ENCODE results near the gene DCTN3.

Gene DCTN3

GRCh38 chr9:34638138-34638445, 17.8 kb upstream of the DCTN3 start:
- TF ChIP-seq CTCF (conservative IDR thresholded peaks at IDR 0.05; ENCODE audit: low read depth) = no peak
- DNase-seq (ENCODE audit: low spot score) = no peak
- ChIA-PET POLR2A (ENCODE audit: low non-redundant PET) (interaction anchor here (0.6 to 1.3 kb wide), 2 partner anchors 9 to 14 kb away, joined by 3 to 5 read pairs; partner anchors contain the start of genes GALT and IL11RA), CTCF (interaction anchor here (0.6 to 1.4 kb wide), 4 partner anchors 9 to 441 kb away, joined by 3 to 7 read pairs (median 4); partner anchors contain the start of genes FANCG and GALT)
- H3K27ac ChIP-seq = peak overlapping the region; percentile 79

GRCh38 chr9:34637356-34638137, 17.3 kb upstream of the DCTN3 start, which contains the start of gene SIGMAR1:
TSS of gene SIGMAR1 (minus strand) at chr9:34637787. CDS start at chr9:34637697, 90 bp downstream.
- peak within 1 kb of the TSS; percentile 79 for H3K27ac ChIP-seq
- peak; percentile 98 for DNase-seq (ENCODE audit: low spot score)
- TF ChIP-seq CTCF (conservative IDR thresholded peaks at IDR 0.05; ENCODE audit: low read depth) = no peak
- ChIA-PET POLR2A (ENCODE audit: low non-redundant PET) (interaction anchor here (0.6 to 1.3 kb wide), 4 partner anchors 9 to 814 kb away, joined by 3 to 5 read pairs (median 3); partner anchors contain the start of genes GALT and IL11RA), CTCF (interaction anchor here (0.6 to 1.7 kb wide), 6 partner anchors 9 to 717 kb away, joined by 3 to 7 read pairs (median 4); partner anchors contain the start of gene GALT)

GRCh38 chr9:34636791-34637355, 16.6 kb upstream of the DCTN3 start:
- no peak for TF ChIP-seq CTCF (conservative IDR thresholded peaks at IDR 0.05; ENCODE audit: low read depth)
- ChIA-PET POLR2A (ENCODE audit: low non-redundant PET) (interaction anchor here (0.6 to 0.9 kb wide), 2 partner anchors 14 to 814 kb away, joined by 3 read pairs; no protein-coding TSS in a partner anchor), CTCF (interaction anchor here (0.6 to 1.7 kb wide), 3 partner anchors 33 to 717 kb away, joined by 3 to 5 read pairs (median 3); no protein-coding TSS in a partner anchor)
- DNase-seq (ENCODE audit: low spot score) = peak; percentile 51
- peak overlapping the region; percentile 79 for H3K27ac ChIP-seq

GRCh38 chr9:34635556-34635955, 15.3 kb upstream of the DCTN3 start:
- ChIA-PET CTCF (interaction anchor here (0.5 to 2.1 kb wide), 7 partner anchors 25 to 688 kb away, joined by 3 to 10 read pairs (median 4); no protein-coding TSS in a partner anchor), POLR2A (ENCODE audit: low non-redundant PET) (interaction anchor here (0.6 to 1.1 kb wide), 3 partner anchors 11 to 230 kb away, joined by 3 read pairs; partner anchors contain the start of gene GALT)
- peak overlapping the region; percentile 79 for H3K27ac ChIP-seq
- no peak for TF ChIP-seq CTCF (conservative IDR thresholded peaks at IDR 0.05; ENCODE audit: low read depth)
- DNase-seq (ENCODE audit: low spot score) = no peak

- H3K27ac ChIP-seq = peak overlapping the region; percentile 79
These were observed 14.4 kb upstream of the DCTN3 start for GRCh38 chr9:34634551-34635248.

More at GRCh38 chr9:34634551-34635248, 14.4 kb upstream of the DCTN3 start:
- ChIA-PET POLR2A (ENCODE audit: low non-redundant PET) (interaction anchor here (0.6 to 1.1 kb wide), 4 partner anchors 12 to 162 kb away, joined by 3 to 10 read pairs (median 4); partner anchors contain the start of gene GALT), CTCF (interaction anchor here (0.5 to 2.1 kb wide), 22 partner anchors 9 to 1064 kb away, joined by 3 to 12 read pairs (median 6); partner anchors contain the start of genes DCTN3, GALT and IL11RA)
- no peak for TF ChIP-seq CTCF (conservative IDR thresholded peaks at IDR 0.05; ENCODE audit: low read depth)
- no peak for DNase-seq (ENCODE audit: low spot score)

Measured in RWPE1 (cell line).